LNCaP clone FGC (cell line): ENCODE measurements around the gene CYB5R4.
A peak's percentile ranks its signal among the peaks of the same experiment; 100 is the strongest.

Experiments
- DNase-seq: peaks from one replicate; pipeline ENCODE4 v3.0.0-alpha.2; 2011; ENCODE audit warnings: low read depth
- H3K4me3 ChIP-seq: 2 replicates; pipeline ENCODE4 v1.5.1; 2011; ENCODE audit warnings: mild to moderate bottlenecking, low read depth, low read length, control low read depth
- TF ChIP-seq, protein P1 (sequence below): IDR thresholded peaks from 2 replicates; pipeline ENCODE4 v1.5.1; 2012; ENCODE audit warnings: mild to moderate bottlenecking; ENCODE audit not compliant: control insufficient read depth, insufficient read depth; ENCODE audit errors: extremely low read depth

Gene CYB5R4

DNA sequence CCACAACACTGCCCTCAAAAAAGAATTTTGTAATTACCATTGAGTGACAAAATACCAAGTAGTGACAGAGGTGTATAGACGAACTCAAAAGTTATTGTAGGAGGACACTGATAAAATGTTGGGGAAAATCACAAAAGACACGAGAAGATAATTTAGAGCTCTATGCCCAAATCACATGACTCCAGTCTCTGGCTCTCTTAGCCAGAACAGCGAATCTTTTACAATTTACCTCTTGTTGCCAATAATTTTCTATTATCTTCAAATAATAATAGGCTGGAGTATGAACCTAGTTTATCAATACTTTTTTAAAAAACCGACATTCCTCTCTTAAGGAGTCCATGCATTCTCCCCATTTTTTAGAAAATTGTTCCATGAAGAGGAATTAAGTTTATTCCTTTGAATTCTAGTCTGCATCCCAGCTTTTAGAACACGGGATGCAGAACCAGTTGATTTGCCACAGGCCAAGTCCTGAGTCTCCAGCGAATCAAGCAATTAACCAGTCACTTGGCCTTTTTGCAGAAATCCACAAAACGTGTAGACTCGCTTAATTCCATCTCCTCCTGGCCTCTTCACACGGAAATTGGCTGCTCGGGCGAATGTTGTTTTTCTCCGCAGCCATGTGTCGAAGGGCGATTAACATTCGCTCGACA is 6.8 kb upstream of the CYB5R4 start:
- H3K4me3 ChIP-seq, result no peak overlapping the region
- no peak for DNase-seq
- TF ChIP-seq, protein P1, sequence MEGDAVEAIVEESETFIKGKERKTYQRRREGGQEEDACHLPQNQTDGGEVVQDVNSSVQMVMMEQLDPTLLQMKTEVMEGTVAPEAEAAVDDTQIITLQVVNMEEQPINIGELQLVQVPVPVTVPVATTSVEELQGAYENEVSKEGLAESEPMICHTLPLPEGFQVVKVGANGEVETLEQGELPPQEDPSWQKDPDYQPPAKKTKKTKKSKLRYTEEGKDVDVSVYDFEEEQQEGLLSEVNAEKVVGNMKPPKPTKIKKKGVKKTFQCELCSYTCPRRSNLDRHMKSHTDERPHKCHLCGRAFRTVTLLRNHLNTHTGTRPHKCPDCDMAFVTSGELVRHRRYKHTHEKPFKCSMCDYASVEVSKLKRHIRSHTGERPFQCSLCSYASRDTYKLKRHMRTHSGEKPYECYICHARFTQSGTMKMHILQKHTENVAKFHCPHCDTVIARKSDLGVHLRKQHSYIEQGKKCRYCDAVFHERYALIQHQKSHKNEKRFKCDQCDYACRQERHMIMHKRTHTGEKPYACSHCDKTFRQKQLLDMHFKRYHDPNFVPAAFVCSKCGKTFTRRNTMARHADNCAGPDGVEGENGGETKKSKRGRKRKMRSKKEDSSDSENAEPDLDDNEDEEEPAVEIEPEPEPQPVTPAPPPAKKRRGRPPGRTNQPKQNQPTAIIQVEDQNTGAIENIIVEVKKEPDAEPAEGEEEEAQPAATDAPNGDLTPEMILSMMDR, result no peak

DNA sequence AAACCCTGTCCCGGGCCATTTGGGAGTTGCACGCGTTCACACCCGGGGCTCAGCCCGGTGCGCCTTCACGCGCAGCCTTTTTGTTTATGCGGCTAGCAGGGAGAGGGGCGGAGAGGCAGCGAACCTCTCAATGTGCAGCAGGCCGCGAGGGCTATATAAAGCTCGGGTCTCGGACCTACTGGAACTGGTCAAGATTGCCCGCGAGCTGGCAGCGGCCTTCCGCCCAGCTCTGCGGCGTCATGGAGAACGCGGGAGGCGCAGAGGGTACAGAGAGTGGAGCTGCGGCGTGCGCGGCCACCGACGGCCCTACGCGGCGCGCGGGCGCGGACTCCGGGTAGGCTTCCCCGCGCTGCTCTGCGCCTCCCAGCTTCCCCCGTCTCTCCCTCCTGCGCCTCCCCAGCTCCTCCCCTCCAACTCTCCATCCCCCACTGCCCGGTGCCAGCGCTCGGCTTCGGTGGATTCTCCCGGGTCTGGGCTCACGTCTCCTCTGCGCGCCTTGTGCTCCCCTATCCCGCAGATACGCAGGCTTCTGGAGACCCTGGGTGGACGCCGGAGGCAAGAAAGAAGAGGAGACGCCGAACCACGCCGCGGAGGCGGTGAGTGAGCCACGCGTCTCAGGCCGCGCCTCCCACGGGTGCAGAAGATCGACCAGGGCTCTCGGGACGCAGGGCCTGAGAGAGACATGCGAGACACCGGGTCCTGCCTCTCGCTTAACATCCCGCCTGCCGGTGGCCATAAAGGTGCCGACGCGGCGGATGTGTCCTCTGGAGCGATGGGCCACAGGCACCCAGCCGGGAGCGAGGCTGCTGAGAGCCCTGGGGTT is 6.1 kb upstream of the CYB5R4 start, which contains the start of gene RIPPLY2:
RIPPLY2 (plus strand) TSS at position 183 of the 823 bp plus-strand sequence; CDS start at position 240, 57 bp downstream.
- H3K4me3 ChIP-seq, result no peak within 1 kb of the TSS
- DNase-seq, result no peak
- TF ChIP-seq, protein P1, result no peak

DNA sequence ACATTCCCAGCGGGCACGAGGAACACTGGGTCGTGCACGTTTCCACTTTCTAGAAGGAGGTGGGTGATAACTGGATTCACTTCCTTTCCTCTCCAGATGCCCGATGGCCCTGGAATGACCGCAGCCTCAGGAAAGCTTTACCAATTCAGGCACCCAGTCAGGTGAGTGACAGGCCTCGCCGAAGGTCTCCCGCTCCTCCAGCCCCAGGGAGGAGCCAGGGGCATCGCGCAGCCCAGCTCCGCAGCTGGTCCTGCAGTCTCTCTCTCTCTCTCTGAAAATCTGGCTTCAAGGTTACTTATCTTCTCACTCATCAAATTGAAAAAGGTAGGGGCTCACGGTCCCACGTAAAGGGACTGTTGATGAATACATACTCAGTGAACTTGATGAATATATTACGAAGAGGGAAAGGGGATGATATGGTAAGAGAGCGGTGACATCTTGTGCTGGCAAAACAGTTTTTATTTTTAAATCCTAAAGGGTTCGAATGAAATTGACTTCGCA is 5.4 kb upstream of the CYB5R4 start:
- DNase-seq, result no peak
- TF ChIP-seq, protein P1, result no peak
- no peak overlapping the region for H3K4me3 ChIP-seq

DNA sequence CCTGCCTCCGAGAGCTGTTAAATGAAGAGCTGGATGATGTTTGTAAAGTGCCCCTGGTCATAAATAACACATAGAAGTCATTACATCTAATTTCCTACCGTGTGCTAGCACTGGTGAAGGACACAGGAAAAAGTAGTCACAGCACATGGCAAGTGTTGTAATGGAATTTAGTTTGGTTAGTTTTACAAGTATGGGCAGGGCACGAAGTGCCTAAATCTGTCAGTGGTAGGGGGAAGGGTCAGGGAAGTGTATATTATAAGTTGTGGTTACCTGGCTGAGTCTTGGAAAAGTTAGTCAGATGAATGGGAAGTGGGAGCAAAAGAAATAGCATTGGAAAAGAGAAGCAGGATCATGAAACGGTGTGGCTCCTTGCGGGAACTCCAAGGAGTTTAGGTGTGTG is 4.7 kb upstream of the CYB5R4 start:
- H3K4me3 ChIP-seq, result no peak overlapping the region
- DNase-seq, result no peak
- TF ChIP-seq, protein P1, result no peak

DNA sequence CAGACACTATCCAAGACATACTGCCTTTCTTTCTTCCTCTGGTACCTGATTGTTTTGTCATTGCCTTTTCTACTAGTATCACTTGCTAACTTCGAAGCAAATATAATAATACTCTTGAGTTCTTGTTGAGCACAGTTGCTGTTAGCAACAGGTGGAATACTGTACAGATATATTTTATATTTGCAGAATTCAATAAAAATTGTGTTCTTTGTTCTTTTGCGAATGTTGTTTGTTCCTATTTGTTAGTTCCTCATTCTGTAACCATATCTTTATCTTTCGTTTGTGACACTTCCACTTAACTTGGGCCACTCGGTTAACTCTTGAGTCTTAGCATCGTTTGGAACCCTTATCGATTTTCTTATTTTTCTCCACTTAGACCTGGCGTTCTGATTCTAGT is 868 bp downstream of the CYB5R4 start:
- no peak for DNase-seq
- TF ChIP-seq, protein P1, result no peak

DNA sequence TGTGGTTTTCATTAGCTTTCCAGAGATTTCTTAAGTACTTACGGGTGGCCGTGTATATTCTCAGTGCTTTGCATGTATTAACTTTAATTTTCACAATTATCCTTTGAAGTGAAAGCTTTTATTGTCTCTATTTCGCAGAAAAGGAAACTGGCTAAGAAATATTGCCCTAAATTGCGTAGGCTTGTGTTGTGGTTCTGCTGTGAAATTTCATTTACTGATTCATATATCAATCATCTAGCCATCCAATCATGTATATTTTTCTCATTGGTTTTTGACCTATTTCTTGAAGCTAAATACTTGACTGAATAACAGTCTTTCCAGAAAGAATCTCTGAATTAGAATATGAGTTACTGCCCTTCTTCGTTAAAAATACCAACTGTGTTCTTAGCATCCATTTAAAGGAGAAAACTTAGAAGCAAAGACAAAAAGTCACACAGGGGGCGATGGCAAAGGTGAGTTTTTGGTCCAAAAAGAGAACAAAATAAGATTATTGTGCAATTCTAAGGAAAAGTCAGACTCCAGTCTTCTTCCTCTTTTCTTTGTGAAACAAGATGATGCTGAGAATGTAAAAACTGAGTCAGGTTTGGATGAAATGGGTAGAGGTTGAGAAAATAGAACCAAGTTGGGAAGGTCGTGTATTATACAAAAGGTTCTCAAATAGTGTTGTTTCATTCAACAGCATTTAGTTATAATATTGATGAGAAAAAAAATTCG is 1.4 kb downstream of the CYB5R4 start:
- TF ChIP-seq, protein P1, result no peak
- DNase-seq, result no peak
- no peak overlapping the region for H3K4me3 ChIP-seq

More for the DNA sequence above, 868 bp downstream of the CYB5R4 start:
- H3K4me3 ChIP-seq, result peak overlapping the region; percentile 91
